GM21619 (cell line): Measurements from ENCODE around the gene CBX1.

ENCODE experiments used
- ATAC-seq: cut with Tn5 transposase; IDR thresholded peaks from one replicate; pipeline ENCODE4 v1.9.1; 2021; ENCODE audit not compliant: unreplicated experiment

The CBX1 gene

DNA sequence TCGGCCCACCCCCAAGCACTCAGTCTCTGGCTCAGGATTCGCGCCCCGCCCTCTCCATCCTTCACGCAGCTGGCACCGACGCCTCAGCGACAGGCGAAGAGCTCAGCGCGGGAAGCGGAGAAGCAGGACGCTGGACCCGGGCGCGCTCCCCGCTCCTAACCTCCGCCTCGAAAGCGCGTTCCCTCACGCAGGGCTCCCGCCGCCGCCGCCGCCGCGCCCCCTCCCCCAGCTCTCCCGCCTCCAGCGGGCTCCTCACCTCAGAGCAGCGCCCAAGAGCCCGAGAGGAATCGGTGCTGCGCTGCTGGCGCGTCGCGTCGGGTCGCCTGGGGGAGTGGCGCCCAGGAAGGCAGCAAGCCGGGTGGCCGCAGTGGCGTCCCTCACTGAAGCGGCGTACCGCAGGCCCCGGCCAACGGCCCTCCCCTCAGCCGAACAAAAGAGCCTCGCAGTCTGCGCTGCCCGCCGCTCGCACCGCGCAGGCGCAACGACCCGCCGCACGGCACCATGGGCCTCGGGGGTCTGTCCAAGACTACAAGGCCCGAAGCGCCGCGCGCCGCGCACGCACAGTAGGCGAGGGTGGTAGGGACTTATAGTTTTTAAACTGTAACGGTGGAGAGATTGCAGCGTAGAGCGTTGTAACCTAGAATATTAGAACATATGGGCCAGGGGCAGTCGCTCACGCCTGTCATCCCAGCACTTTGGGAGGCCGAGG, at the start of gene CBX1:
Gene CBX1 (minus strand): TSS at position 467 of the 709 bp plus-strand sequence. CDS start 24,474 bp downstream, outside the sequence.
- ATAC-seq: peak; percentile 85

DNA sequence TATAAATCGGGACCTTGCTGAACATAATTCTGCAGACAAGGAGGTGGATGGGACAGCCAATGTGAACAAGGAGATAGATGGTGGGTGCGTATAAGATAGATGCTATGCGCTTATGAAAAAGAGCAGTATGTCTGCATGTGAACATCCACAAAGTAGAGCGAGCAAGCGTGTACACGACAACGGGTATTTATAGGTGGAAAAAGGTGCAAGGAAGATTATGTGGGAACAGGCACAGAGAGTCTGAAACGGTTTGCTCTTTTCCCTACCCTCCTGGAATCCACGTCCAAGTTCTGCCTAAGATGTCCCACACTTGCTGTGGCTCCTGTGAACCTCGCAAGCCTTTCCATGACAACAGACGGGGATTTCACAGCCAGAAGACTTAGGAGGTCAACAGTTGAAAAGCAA, 49.3 kb upstream of the CBX1 start:
- ATAC-seq: no peak

DNA sequence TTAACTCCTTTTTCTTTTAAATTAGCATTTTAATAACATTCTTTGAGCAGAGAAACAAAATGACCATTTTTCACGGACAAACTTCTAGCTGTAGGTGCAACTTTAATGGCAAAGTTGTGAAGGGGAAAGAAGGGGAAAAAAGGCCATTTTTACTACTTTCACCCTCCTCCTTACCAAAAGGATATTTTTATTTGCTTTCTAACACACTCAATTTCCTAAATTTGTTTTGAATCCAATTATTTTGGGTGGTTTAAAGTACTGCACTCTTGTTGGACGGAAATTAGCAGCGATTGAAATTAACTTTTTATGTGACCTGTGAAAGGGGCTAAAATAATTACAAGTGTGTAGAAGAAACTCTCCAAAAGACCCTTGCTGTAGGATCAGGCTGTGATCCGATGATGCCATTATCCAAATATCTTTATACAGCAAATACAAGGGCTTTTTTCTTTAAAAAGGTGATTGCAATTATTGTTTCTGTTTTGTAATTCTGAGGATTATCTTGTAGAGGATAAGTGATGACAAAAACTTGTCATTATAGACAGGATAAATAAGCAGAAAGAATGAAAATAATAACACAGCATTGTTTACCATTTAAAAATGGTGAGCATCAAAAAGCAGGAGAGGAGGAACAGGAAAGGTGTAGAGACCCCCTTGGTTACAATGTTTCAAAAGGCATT, 48.6 kb upstream of the CBX1 start:
- ATAC-seq: no peak

DNA sequence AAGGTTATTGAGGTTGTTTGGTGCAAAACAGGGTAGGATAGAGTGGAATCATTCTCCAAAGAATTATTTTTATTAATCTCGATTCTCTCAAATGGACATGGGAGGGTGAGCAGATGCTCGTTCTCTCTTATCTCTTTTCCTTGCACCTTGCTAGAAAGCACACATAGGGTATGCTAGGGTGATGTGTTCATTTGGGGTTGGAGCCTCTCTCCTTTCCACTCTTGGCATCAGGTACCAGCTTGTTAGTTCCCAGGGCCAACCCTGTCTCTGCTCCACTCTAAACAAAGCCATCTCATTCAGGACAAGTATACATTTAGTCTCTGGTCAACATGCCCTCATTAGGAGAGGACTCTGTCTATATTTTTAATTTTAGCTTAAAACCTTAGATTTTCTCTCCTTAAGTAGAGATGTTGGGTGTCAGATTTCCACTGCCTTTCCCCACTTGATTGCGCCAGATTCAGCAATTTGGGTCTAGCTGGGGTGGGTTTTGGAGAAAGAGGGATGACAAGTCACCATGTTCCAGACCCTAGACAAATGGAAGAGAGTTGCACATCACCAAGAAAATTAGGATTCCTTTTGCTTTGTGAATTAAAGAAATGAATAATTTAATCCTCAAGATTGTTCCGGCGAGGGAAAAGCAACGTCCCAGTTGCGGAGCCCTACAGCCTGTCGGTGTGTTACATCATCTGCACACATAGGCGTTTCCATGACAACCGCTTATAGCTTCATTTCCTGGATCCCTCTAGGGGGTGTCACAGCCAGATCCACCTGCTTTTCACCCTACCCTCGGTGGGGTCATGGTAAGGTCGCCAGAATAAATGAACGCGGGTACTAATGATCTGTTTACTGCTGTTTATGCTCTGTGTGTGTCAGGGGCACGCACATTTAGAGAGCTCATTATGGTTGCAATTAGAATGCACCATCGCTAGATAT, 47.8 kb upstream of the CBX1 start:
- no peak for ATAC-seq

DNA sequence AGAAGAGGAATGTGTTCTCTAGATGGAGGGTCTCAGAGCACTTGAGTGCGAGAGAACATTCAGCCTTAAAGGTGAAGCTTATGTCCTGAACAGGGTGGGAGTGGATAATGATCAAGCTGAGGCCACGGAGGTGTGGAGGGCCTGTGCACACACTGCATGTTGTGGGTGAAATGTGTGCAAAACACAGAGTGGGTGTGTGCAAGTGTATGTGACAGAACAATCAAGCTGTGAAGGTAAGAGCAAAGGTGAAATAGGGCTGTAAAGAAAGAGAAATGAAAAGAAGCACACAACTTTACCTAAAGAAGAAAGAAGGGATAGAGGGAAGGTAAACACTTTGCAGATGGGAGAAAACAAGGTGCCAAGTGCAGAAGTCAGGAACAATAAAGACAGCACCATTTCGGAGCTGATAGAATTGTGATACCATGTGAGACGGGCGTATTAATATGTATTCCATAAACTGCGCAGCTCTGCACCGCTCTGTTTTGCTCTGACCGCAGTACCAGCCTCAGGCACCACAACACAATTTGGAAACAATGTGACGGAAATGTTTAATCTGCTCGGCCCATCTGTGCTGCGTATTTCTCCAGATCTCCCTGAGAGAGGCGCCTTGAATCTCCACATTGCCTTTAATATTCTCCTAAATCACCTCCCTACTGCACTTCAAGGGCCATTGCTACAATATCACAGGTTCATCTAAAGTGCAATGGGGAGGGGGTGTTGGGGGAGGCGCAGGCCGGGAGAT, 46.9 kb upstream of the CBX1 start:
- no peak for ATAC-seq

DNA sequence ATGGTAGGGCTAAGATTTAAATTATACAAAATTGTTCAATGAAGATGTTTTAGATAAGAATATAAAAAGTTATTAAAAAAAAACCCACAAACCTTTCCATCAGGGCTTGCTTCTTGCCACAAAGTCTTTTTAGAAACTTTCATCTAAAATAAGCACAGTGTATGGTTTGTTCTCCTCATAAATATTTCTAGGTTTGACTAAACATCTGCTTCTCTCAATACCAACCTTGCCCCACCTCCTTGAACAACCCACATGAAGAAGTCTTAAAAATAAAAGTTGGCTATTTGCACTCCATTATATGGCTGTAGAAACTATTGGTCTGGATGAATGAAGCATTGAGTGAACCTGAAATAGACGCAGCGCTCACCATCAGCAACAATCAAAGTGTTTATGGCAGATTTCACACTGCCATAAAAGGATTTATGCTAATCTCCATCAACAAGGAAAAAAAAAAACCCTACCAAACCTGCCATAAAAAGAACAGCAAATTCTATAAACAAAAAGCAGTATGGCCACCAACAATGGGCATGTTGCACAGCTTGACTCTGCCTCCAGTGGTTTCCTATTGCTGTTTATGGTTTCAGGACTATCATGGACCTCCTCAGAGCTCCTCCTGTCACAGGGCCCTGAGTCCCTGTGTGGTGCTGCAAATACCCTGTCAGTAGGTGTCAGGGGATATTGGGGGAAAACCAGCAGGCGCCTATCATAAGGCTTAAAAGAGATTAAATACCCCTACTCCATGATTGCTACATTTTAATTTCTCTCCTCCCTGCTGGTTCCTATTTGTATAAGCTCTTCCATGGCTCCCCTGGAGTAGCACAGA, 43.9 kb upstream of the CBX1 start:
- ATAC-seq: no peak

DNA sequence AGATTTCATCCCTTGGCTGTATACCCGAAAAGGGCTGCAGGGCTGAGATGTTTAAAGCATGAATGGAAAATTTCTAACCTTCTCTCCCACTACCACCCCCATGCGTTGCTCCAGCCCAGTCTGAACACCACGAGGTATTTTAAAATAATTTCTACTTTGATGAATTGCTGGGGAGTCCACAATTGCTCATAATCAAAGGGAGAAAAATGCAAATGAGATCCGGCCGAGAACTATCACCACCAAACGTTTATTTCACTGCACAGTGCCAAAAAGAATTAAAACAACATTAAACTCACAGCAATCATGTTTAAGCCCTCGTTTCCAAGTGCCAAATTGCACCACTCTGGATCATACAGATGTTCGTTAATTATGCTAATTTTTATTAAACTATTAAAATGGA, 43.0 kb upstream of the CBX1 start:
- ATAC-seq: no peak

DNA sequence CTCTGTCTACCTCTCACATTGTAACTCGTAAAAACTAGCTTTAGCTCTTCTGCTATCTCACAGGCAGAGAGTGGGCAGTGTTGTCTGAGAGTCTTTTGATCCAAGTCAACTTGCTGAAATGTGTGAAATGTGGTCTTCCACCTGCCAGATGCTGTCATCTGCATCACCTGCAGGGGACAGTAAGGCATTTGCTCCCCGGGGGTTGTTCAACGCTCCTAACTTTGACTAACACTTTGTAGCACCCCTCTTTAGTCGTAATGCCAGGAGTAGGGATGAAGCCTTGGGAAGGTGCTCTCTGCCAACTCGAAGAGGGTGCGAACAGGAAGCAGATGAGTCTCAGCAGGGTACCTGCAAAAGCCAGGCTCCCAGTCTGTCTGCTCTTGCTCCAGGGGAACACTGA, 42.4 kb upstream of the CBX1 start:
- ATAC-seq: no peak

DNA sequence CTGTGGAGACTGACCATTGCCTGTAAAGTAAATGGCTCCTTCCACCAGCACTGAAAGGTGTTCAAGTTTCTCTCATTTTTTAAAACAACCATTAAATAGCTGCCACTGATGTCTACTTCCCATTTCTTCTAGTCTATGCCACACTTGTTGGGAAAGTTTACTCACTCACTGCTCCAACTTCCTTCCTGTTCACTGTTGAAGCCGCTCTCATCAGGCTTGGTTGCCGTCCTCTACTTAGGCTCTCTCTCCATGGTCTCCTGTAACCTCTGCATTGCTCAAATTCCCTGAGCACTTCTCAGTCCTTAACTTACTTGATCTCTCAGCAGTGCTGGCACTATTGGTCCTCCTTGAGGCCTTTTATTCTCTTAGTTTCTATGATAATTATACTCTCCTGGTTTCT, 38.7 kb upstream of the CBX1 start:
- ATAC-seq: no peak

DNA sequence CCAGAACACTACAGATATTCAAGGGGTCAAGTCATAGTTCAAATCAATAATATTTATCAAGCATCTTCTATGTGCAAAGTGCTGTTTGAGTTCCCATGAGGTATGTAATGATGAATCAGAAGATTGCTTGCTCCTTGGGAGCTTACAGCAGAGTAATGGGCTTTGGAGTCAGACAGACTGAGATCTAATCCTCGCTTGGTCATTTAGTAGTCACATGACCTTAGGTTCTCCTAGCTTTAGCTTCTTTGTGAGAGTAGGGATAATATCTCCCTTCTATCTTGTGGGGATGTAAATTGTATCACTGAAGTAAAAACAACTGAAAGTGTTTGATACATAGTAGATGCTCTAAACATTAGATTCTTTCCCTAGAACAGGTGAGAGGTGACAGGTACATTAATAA, 36.4 kb upstream of the CBX1 start:
- no peak for ATAC-seq

DNA sequence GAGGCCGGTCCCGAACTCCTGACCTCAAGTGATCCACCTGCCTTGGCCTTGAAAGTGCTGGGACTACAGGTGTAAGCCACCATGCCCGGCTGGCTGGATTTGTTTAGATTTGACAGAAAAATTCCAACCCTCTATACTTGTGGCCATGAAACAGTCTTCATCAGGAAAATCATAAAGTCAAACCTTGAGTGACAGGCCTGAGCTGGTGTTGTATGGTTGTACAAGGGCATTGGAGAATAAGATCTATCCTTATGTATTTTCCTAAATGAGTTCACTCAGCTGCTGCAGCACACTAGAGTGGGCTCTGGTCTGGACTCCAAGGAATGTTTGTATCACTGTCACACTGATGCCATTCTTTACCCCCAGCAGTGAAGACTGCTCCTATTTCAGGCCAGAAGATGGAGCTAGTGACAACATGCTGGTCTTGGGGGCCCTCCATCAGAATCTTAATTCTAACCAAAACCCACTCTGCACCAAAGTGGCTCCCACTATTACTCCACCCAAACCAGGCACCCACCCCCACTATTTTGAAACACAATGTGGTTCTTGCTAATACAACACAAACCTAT, 33.7 kb upstream of the CBX1 start:
- no peak for ATAC-seq

DNA sequence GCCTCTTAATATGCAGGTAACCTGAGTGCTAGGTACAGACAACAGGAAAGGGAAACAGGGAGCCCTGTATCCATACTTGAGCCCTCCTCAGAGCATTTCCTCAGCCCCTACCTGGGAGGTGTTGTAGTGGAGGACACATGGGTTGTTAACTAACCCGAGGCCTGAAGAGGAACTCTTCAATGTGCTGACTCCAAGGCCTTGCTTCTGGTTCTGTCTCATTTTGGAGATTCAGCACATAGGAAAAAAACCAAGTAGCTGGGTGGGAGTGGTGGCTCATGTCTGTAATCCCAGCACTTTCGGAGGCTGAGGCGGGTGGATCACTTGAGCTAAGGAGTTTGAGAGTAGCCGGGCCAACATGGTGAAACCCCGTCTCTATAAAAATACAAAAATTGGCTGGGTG, 31.1 kb upstream of the CBX1 start:
- no peak for ATAC-seq

DNA sequence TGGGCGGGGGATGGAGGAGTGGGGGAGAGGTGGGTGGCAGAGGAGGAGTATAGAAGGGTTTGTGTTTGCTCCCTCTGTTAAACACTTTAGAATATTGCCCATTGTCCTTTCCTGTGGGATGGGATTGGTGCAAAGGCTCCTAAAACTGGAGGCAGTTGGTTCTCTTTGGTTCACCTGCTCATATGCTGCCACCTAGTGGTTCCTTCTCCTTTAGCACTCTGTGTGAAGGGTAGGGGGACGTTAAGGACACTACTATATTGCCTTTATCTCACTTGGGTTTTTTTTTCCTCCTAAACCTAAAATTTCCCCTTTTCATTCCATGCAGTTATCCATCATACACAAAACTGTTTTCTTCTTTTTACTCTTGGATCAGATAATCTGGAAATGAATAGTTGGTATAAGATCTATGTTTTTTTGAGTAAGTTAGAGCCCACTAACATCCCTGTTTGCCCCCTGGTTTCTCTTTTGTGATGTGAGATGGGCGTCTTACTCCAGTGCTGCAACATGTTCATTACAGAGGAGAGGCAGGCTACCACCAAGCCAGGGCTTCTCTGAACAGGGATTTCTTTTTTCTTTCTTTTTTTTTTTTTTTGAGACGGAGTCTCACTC, 30.0 kb upstream of the CBX1 start:
- no peak for ATAC-seq

DNA sequence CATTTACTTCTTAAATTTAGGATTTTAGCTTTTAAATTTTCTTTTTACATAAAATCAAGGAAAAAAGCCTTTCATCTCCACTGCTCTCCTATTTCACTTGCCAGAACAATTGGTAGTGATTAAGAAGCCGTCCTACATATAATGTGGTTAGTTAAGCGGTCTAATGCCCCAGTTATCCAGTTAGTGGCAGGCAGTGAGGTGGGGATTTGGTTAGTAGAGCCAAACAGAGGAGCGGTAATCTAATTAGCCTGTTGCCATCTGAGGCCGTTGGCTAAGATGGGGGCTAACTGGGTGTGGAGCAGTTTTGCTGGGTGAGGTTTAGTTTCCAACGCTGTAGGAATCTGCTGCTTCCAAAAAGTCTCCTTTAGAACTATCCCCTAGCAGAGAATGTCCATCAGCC, 28.7 kb upstream of the CBX1 start:
- no peak for ATAC-seq

DNA sequence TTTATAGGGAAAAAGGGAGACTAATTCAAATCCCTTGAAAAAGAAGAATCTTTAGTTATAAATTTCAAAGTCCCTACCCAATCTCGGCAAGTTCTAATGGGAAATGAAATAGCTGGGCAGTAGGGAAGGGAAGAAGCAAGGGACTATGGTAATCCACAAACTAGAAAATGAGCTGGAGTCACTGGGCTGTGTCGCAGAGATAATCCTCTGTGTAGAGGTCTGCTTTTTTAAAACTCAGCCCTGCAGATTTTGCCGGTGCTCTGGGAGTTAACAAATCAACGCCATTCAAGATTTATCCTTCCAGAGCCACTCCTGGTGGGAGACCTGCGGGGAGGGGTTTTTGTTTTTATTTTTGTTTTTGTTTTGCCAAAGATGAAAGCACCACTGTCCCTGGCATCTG, 27.1 kb upstream of the CBX1 start:
- ATAC-seq: no peak

DNA sequence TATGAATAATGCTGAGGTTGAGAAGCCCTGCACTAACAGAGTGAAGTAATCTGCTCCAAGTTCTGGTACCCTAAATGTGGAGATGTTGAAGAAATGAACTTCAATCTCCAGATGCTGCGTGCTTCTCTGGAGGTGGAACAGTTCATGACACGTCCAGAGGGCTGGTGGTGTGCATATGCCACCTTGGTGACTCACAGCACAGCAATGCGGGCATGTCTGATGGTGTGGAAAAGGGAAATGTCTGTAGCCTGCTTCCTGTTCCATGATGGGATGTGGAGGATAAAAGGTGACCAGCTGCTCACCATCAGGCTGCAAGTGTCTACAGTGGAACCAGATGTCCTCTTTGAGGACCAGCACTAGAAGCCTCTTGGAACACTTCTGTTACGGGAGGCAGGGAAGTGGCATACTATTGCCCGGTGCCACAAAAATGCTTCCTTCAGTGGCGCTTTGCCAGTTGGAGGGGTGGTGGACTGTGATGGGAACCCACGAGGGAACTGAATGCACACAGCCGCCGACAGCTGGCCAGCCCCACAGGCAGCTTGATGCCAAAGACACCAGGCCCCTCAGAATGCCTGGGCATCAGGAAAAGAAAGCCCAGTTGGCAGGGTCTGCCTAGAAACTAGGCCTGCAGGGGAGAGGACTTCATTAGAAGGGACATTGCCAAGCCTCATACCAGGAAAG, 26.2 kb upstream of the CBX1 start:
- no peak for ATAC-seq

DNA sequence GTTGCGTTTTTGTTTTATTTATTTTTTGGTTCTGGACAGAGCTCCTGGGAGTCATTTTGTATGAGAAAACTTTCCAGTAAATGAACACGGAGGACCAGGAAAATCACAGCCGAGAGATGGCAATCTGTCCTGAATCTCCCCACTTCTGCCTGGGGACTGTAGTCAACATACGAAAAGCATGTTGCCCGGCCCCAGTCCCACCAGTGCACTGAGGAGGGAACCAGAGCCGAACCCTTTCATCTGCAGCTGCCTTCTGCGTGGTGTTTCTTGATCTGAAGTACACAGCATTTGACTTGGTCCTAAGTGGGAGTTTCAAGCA, 25.2 kb upstream of the CBX1 start:
- no peak for ATAC-seq

DNA sequence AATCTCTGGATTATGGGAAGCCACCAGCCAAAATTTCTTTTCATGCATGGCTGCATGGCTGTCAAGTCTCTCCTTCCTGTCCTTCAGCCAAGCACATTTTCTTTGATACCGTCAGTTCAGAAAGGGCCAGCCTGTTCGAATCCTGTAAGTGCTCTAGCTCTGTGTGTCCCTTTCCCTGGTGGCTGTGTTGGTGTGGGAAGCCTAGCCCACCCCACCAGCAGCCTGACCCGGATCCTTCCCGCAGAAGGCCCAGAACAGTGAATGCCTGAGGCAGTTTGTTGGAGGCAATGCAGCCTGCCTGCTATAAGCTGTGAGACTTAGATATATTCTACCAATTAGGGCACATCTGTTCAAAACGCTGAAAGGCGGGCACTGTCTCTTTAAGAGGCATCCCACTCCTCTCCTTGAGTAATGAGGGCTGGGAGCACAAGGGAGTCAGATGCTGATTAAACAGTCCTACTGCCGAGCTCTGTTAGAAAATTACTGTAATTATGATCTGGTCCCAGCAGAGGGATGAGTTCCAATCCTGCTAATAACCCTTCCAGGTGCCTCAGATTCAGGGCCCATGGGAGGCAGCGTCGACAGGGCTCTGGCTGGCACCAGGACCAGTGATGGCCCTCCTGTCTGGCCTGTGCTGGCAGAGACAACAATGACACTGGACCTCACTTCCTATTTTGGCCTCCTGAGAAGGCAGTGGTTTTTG, 24.7 kb upstream of the CBX1 start:
- no peak for ATAC-seq
